ENCODE results near the gene STX10.

Gene STX10

GRCh38 chr19:13154911-13155471 is 4.8 kb upstream of the STX10 start:
- no peaks in the 10 kb centered on the region for H3K9me3 ChIP-seq (ENCODE audit: control insufficient read depth, low read length)
- peak overlapping the region; percentile 99 for H3K4me2 ChIP-seq (ENCODE audit: low read length)
- peak overlapping the region; percentile 96 for H3K9ac ChIP-seq
- H2AFZ ChIP-seq: no peak overlapping the region
- H3K4me1 ChIP-seq: peaks cover 12% of the 10 kb centered on the region
- peak overlapping the region; percentile 98 for H3K4me3 ChIP-seq (ENCODE audit: low read depth, low read length)
- no peaks in the 10 kb centered on the region for H3K27me3 ChIP-seq (ENCODE audit: control insufficient read depth, insufficient read depth, low read length)
- H3K36me3 ChIP-seq (ENCODE audit: control insufficient read depth, insufficient read depth, low read length): peaks cover 3% of the 10 kb centered on the region
- peak overlapping the region; percentile 100 for H3K27ac ChIP-seq
- H3K79me2 ChIP-seq: peaks cover 13% of the 10 kb centered on the region
- no peak for TF ChIP-seq CTCF (IDR thresholded peaks at IDR 0.05)

GRCh38 chr19:13154241-13154778 is 4.1 kb upstream of the STX10 start:
- peak overlapping the region; percentile 96 for H3K9ac ChIP-seq
- no peaks in the 10 kb centered on the region for H3K27me3 ChIP-seq (ENCODE audit: control insufficient read depth, insufficient read depth, low read length)
- H3K4me2 ChIP-seq (ENCODE audit: low read length): peak overlapping the region; percentile 99
- no peak overlapping the region for H2AFZ ChIP-seq
- H3K4me1 ChIP-seq: peaks cover 12% of the 10 kb centered on the region
- H3K9me3 ChIP-seq (ENCODE audit: control insufficient read depth, low read length): no peaks in the 10 kb centered on the region
- no peak for TF ChIP-seq CTCF (IDR thresholded peaks at IDR 0.05)
- H3K79me2 ChIP-seq: peaks cover 13% of the 10 kb centered on the region
- peaks cover 3% of the 10 kb centered on the region for H3K36me3 ChIP-seq (ENCODE audit: control insufficient read depth, insufficient read depth, low read length)
- peak overlapping the region; percentile 100 for H3K27ac ChIP-seq
- H3K4me3 ChIP-seq (ENCODE audit: low read depth, low read length): peak overlapping the region; percentile 98

GRCh38 chr19:13153569-13154240 is 3.5 kb upstream of the STX10 start:
- Histone ChIP-seq H3K79me2 (peaks cover 13% of the 10 kb centered on the region), H3K27ac (peak overlapping the region; percentile 100), H3K4me2 (ENCODE audit: low read length) (peak overlapping the region; percentile 99), H3K9ac (peak overlapping the region; percentile 96), H3K4me1 (peaks cover 12% of the 10 kb centered on the region), H2AFZ (no peak overlapping the region), H3K4me3 (ENCODE audit: low read depth, low read length) (peak overlapping the region; percentile 98), H3K27me3 (ENCODE audit: control insufficient read depth, insufficient read depth, low read length) (no peaks in the 10 kb centered on the region), H3K36me3 (ENCODE audit: control insufficient read depth, insufficient read depth, low read length) (peaks cover 3% of the 10 kb centered on the region), H3K9me3 (ENCODE audit: control insufficient read depth, low read length) (no peaks in the 10 kb centered on the region)
- TF ChIP-seq CTCF (IDR thresholded peaks at IDR 0.05): no peak

- H3K36me3 ChIP-seq (ENCODE audit: control insufficient read depth, insufficient read depth, low read length): peaks cover 3% of the 10 kb centered on the region
- peak overlapping the region; percentile 98 for H3K4me3 ChIP-seq (ENCODE audit: low read depth, low read length)
- peak; percentile 22 for TF ChIP-seq CTCF (IDR thresholded peaks at IDR 0.05)
- peaks cover 12% of the 10 kb centered on the region for H3K4me1 ChIP-seq
- peak overlapping the region; percentile 96 for H3K9ac ChIP-seq
- H3K27ac ChIP-seq: peak overlapping the region; percentile 100
- H3K9me3 ChIP-seq (ENCODE audit: control insufficient read depth, low read length): no peaks in the 10 kb centered on the region
- H3K79me2 ChIP-seq: peaks cover 13% of the 10 kb centered on the region
- H2AFZ ChIP-seq: peak overlapping the region; percentile 62
- peak overlapping the region; percentile 99 for H3K4me2 ChIP-seq (ENCODE audit: low read length)
- H3K27me3 ChIP-seq (ENCODE audit: control insufficient read depth, insufficient read depth, low read length): no peaks in the 10 kb centered on the region
These were observed 2.9 kb upstream of the STX10 start for GRCh38 chr19:13152974-13153568.
